GM18511 (cell line): Measurements from ENCODE around the gene SGPL1.

Source experiments
- ATAC-seq: cut with Tn5 transposase; IDR thresholded peaks from one replicate; pipeline ENCODE4 v1.9.1; 2021; ENCODE audit warnings: mild to moderate bottlenecking, moderate library complexity; ENCODE audit not compliant: unreplicated experiment

SGPL1 gene

GRCh38 chr10:70779511-70780369, 36.0 kb upstream of the SGPL1 start:
- no peak for ATAC-seq

- no peak for ATAC-seq
Observed at GRCh38 chr10:70780370-70780760, 35.4 kb upstream of the SGPL1 start.

GRCh38 chr10:70780772-70781171, 35.0 kb upstream of the SGPL1 start:
- no peak for ATAC-seq

- ATAC-seq = no peak
Observed at GRCh38 chr10:70781461-70782051, 34.2 kb upstream of the SGPL1 start.

- no peak for ATAC-seq
Observed at GRCh38 chr10:70782086-70782745, 33.5 kb upstream of the SGPL1 start.

GRCh38 chr10:70782746-70783680, 32.7 kb upstream of the SGPL1 start:
- ATAC-seq = no peak

GRCh38 chr10:70784016-70784415, 31.7 kb upstream of the SGPL1 start:
- no peak for ATAC-seq

- ATAC-seq = no peak
Observed at GRCh38 chr10:70784471-70784870, 31.3 kb upstream of the SGPL1 start.

GRCh38 chr10:70785190-70785589, 30.6 kb upstream of the SGPL1 start, which contains the start of gene TBATA:
Gene TBATA, minus strand, starts transcription at chr10:70785377. Its CDS starts 1,998 bp downstream, at chr10:70783379.
- ATAC-seq = no peak

- no peak for ATAC-seq
Observed at GRCh38 chr10:70786799-70787415, 28.8 kb upstream of the SGPL1 start.

GRCh38 chr10:70791386-70792039, 24.2 kb upstream of the SGPL1 start:
- ATAC-seq = no peak

GRCh38 chr10:70795613-70796012, 20.1 kb upstream of the SGPL1 start:
- no peak for ATAC-seq

- no peak for ATAC-seq
Observed at GRCh38 chr10:70797840-70798239, 17.9 kb upstream of the SGPL1 start.

- no peak for ATAC-seq
Observed at GRCh38 chr10:70799124-70799523, 16.6 kb upstream of the SGPL1 start.

GRCh38 chr10:70801854-70802253, 13.9 kb upstream of the SGPL1 start:
- ATAC-seq = no peak

- no peak for ATAC-seq
Observed at GRCh38 chr10:70803775-70804420, 11.8 kb upstream of the SGPL1 start.

- ATAC-seq = no peak
Observed at GRCh38 chr10:70804421-70804808, 11.3 kb upstream of the SGPL1 start.

GRCh38 chr10:70805619-70806215, 10.0 kb upstream of the SGPL1 start:
- ATAC-seq = no peak

GRCh38 chr10:70806841-70807240, 8.9 kb upstream of the SGPL1 start:
- ATAC-seq = no peak
